AG09309 (cell line): ENCODE data around the gene CLEC10A.

Source experiments
- DNase-seq: peaks from one replicate; pipeline ENCODE4 v3.0.0-alpha.2; 2010; ENCODE audit warnings: low read depth
- H3K4me3 ChIP-seq: 2 replicates; pipeline ENCODE4 v1.5.1; 2011; ENCODE audit warnings: mild to moderate bottlenecking, low read depth, low read length, moderate library complexity; ENCODE audit not compliant: control insufficient read depth
- CTCF ChIP-seq: IDR thresholded peaks from 2 replicates; pipeline ENCODE4 v1.5.1; 2011; ENCODE audit warnings: mild to moderate bottlenecking, low read depth, low read length, inconsistent platforms; ENCODE audit not compliant: insufficient read depth, control insufficient read depth; ENCODE audit errors: missing control alignments

Gene CLEC10A

GRCh38 chr17:7081341-7082062 lies 1.5 kb upstream of the CLEC10A start:
- TF ChIP-seq CTCF = no peak
- no peak for DNase-seq
- H3K4me3 ChIP-seq = no peak overlapping the region

- DNase-seq = no peak
- no peak for TF ChIP-seq CTCF
These were observed 498 bp upstream of the CLEC10A start for GRCh38 chr17:7080456-7081041.

DNA sequence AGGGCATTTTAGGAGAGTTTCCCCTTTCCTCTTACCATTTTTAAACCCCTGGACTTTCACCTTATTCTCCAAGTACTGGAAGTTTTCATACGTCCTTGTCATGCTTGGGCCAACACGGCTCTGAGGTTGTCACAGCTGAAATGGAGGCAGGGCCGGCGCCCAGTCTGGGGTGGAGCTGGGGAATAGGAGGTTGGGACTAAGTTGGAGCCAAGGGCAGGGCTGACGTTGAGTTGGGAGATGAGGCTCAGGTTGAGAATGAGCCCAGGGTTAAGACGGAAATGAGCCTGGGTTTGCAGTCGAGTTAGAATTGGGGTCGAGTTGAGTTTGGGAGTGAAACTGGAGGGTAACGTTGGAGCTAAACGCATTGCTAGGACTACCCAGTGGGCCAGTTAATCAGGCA lies 1.3 kb downstream of the CLEC10A start:
- no peak for TF ChIP-seq CTCF
- no peak overlapping the region for H3K4me3 ChIP-seq
- DNase-seq = no peak

More at GRCh38 chr17:7080456-7081041, 498 bp upstream of the CLEC10A start:
- H3K4me3 ChIP-seq = no peak overlapping the region

DNA sequence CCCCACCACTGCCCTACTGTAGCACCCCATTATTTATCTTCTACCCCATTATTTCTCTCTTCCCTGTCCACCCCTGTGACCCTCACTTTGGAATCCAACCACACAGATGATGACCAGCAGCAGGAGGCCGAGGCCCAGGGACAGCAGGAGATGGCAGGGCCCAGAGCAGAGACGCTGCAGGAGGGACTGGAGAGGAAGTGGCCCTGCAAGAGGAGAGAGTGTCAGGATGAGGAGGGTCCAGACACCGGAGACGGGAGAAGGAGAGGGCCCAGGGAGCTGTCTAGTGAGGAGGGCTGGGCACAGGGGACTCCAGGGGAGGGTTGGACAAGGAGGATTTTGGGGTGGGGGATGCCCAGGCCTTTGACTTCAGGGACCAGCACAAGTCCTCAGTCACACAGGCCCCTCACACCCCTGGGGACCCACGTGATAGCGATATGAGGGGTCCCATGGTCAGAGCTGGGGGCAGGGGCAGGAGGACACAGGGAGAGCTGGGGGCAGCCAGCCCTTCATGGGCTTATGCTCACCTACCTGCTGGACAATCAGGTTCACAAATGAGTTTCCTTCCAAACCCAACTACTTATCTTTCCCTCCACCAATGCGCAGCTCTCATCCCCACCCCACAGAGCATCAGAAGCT lies 2.0 kb downstream of the CLEC10A start:
- no peak overlapping the region for H3K4me3 ChIP-seq
- TF ChIP-seq CTCF = no peak
- DNase-seq = no peak

- DNase-seq = no peak
- TF ChIP-seq CTCF = no peak
- no peak overlapping the region for H3K4me3 ChIP-seq
These were observed 5.1 kb downstream of the CLEC10A start for GRCh38 chr17:7074931-7075330.

GRCh38 chr17:7072406-7072805 lies 7.6 kb downstream of the CLEC10A start:
- no peak for TF ChIP-seq CTCF
- no peak overlapping the region for H3K4me3 ChIP-seq
- DNase-seq = no peak
